ENCODE results near the gene RLN3. TPM values are rescaled to one million over a fixed set of nuclear protein-coding genes. Genes with fewer than 3 reads are reported as not detected.

Gene RLN3
- total and polyA plus RNA-seq, 2 donors (not counting 1 experiment from before 2014, with no cell fraction given), result not detected

- H3K27ac ChIP-seq (ENCODE audit: insufficient read depth, low read length), result no peak overlapping the region
- no peak overlapping the region for H3K4me2 ChIP-seq (ENCODE audit: extremely low read depth, insufficient read depth, low read length)
- H2AFZ ChIP-seq (ENCODE audit: low read length), result peak overlapping the region; percentile 56
Measured at GRCh38 chr19:13985771-13986347, 42.1 kb upstream of the RLN3 start.

GRCh38 chr19:13986348-13986904, 41.5 kb upstream of the RLN3 start:
- DNase-seq (ENCODE audit: low read depth in 2 of 2), result peak in 1 of 2 donors; percentile 55
- no peak overlapping the region for H3K4me3 ChIP-seq (replicated peaks in 1 of 4; ENCODE audit: control extremely low read depth in 1 of 4, insufficient read depth in 1 of 4, low read depth in 3 of 4, low read length in 4 of 4)
- H2AFZ ChIP-seq (ENCODE audit: low read length), result peak overlapping the region; percentile 56

More at GRCh38 chr19:13985771-13986347, 42.1 kb upstream of the RLN3 start:
- Histone ChIP-seq H3K4me3 (replicated peaks in 1 of 4; ENCODE audit: control extremely low read depth in 1 of 4, insufficient read depth in 1 of 4, low read depth in 3 of 4, low read length in 4 of 4) (no peak overlapping the region), H3K79me2 (ENCODE audit: control insufficient read depth, insufficient read depth, low read length) (no peaks in the 10 kb centered on the region), H3K9me3 (ENCODE audit: control insufficient read depth, insufficient read depth, low read depth, low read length) (no peaks in the 10 kb centered on the region), H4K20me1 (ENCODE audit: control insufficient read depth, extremely low read depth, insufficient read depth, low read length) (no peaks in the 10 kb centered on the region), H3K36me3 (ENCODE audit: control insufficient read depth, insufficient read depth, low read length) (no peaks in the 10 kb centered on the region), H3K4me1 (ENCODE audit: control insufficient read depth, extremely low read depth, insufficient read depth, low read length) (peaks cover 7% of the 10 kb centered on the region), H3K9ac (ENCODE audit: insufficient read depth, low read length) (peak overlapping the region; percentile 21), H3K27me3 (ENCODE audit: control insufficient read depth, insufficient read depth, low read length) (no peaks in the 10 kb centered on the region)
- no peak for TF ChIP-seq EZH2 (IDR thresholded peaks at IDR 0.05; ENCODE audit: low read length, missing control alignments)
- TF ChIP-seq CTCF (conservative IDR thresholded peaks at IDR 0.05 in 1 of 2, IDR thresholded peaks at IDR 0.05 in 1 of 2; ENCODE audit: low read depth in 1 of 2, low read length in 2 of 2), result no peak
- no peak for DNase-seq (ENCODE audit: low read depth in 2 of 2)

More at GRCh38 chr19:13986348-13986904, 41.5 kb upstream of the RLN3 start:
- H3K9ac ChIP-seq (ENCODE audit: insufficient read depth, low read length), result peak overlapping the region; percentile 21
- peaks cover 7% of the 10 kb centered on the region for H3K4me1 ChIP-seq (ENCODE audit: control insufficient read depth, extremely low read depth, insufficient read depth, low read length)
- H3K9me3 ChIP-seq (ENCODE audit: control insufficient read depth, insufficient read depth, low read depth, low read length), result no peaks in the 10 kb centered on the region
- no peaks in the 10 kb centered on the region for H4K20me1 ChIP-seq (ENCODE audit: control insufficient read depth, extremely low read depth, insufficient read depth, low read length)
- peak overlapping the region; percentile 0 for H3K27ac ChIP-seq (ENCODE audit: insufficient read depth, low read length)
- no peaks in the 10 kb centered on the region for H3K36me3 ChIP-seq (ENCODE audit: control insufficient read depth, insufficient read depth, low read length)
- no peak for TF ChIP-seq CTCF (conservative IDR thresholded peaks at IDR 0.05 in 1 of 2, IDR thresholded peaks at IDR 0.05 in 1 of 2; ENCODE audit: low read depth in 1 of 2, low read length in 2 of 2)
- TF ChIP-seq EZH2 (IDR thresholded peaks at IDR 0.05; ENCODE audit: low read length, missing control alignments), result no peak
- H3K4me2 ChIP-seq (ENCODE audit: extremely low read depth, insufficient read depth, low read length), result no peak overlapping the region
- H3K27me3 ChIP-seq (ENCODE audit: control insufficient read depth, insufficient read depth, low read length), result no peaks in the 10 kb centered on the region
- no peaks in the 10 kb centered on the region for H3K79me2 ChIP-seq (ENCODE audit: control insufficient read depth, insufficient read depth, low read length)
